K562 treated with DMSO at 1 percent for 4 hours (cell line): ENCODE measurements around the gene C19orf81. TPM values are rescaled to one million over a fixed set of nuclear protein-coding genes. Genes with fewer than 3 reads are reported as not detected.

ENCODE experiments used
- total RNA-seq: library from RNA; unstranded; fragments of 300-600 nt; gene quantifications from 2 replicates; pipeline ENCODE4 v1.2.3, GENCODE V29; 2022; ENCODE audit not compliant: insufficient read depth

Gene C19orf81
- 31.6 and 52.6 TPM in 2 replicates for total RNA-seq

GRCh38 chr19:50649433-50650391 is at the start of gene C19orf81:
Gene C19orf81, plus strand, starts transcription at chr19:50649445. Its CDS starts 0 bp downstream, at chr19:50649445.

GRCh38 chr19:50639121-50640112 is 9.8 kb upstream of the C19orf81 start, which contains the start of gene SYT3:
Gene SYT3, minus strand, starts transcription at chr19:50639881. Its CDS starts 2,470 bp downstream, at chr19:50637411.

Other genes with a start within 250 kb of the C19orf81 start
- 1.0 and 2.9 TPM in 2 replicates for gene SPIB, start 230.5 kb upstream of the C19orf81 start, total RNA-seq
- gene MYBPC2, start 216.6 kb upstream of the C19orf81 start, total RNA-seq = not detected in 2 replicates
- gene EMC10, start 172.9 kb upstream of the C19orf81 start, total RNA-seq = 61.9 and 66.2 TPM in 2 replicates
- 2.1 and 3.8 TPM in 2 replicates for gene GARIN5A, start 172.6 kb upstream of the C19orf81 start, total RNA-seq
- gene JOSD2, start 138.3 kb upstream of the C19orf81 start, total RNA-seq = 4.8 and 9.5 TPM in 2 replicates
- gene ASPDH, start 135.5 kb upstream of the C19orf81 start, total RNA-seq = 2.8 TPM in 1 of 2 replicates, not detected in the other
- gene LRRC4B, start 81.0 kb upstream of the C19orf81 start, total RNA-seq = 6.0 and 7.0 TPM in 2 replicates
- 1.0 and 4.2 TPM in 2 replicates for gene SYT3, start 9.6 kb upstream of the C19orf81 start, total RNA-seq
- 2.3 and 3.8 TPM in 2 replicates for gene SHANK1, start 70.4 kb downstream of the C19orf81 start, total RNA-seq
- 130 and 141 TPM in 2 replicates for gene CLEC11A, start 73.9 kb downstream of the C19orf81 start, total RNA-seq
- gene GPR32, start 121.0 kb downstream of the C19orf81 start, total RNA-seq = not detected in 2 replicates
- not detected in 2 replicates for gene ACP4, start 141.0 kb downstream of the C19orf81 start, total RNA-seq
- gene KLK1, start 174.3 kb downstream of the C19orf81 start, total RNA-seq = 26.3 and 28.8 TPM in 2 replicates
- gene KLK15, start 184.1 kb downstream of the C19orf81 start, total RNA-seq = not detected in 2 replicates
- not detected in 2 replicates for gene KLK3, start 205.5 kb downstream of the C19orf81 start, total RNA-seq
- gene KLK2, start 224.0 kb downstream of the C19orf81 start, total RNA-seq = not detected in 2 replicates